Measurements from ENCODE around the gene OR2H1. TPM values are rescaled to one million over a fixed set of nuclear protein-coding genes. Genes with fewer than 3 reads are reported as not detected.

Gene OR2H1
- total RNA-seq (2022; extraction: Qiagen RNA extraction; ENCODE audit: low read depth), result not detected in 5 replicates

DNA sequence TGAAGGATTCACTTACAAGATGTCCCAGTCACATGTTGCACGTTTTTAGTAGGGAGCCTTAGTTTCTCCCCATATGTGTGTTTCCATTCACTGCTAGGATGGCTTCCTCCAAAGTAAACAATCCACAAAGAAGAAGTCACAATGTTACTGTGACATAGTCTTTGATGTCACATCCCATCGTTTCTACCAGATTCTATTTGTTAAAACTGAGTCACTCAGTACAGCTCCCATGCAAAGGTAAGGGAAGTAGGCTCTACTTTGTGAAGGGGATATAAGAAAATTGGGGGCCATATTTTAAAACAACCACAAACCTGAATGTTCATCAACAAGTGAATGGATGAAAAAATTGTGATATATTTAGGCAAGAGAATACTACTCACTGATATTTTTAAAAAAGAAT is at the start of gene OR2H1, which contains the start of gene OR11A1:
OR2H1 (plus strand) TSS at position 185 of the 400 bp plus-strand sequence. CDS start 4,615 bp downstream, outside the sequence.
OR11A1 (minus strand) TSS at position 101 of the 400 bp plus-strand sequence. CDS start 29,430 bp downstream, outside the sequence.

DNA sequence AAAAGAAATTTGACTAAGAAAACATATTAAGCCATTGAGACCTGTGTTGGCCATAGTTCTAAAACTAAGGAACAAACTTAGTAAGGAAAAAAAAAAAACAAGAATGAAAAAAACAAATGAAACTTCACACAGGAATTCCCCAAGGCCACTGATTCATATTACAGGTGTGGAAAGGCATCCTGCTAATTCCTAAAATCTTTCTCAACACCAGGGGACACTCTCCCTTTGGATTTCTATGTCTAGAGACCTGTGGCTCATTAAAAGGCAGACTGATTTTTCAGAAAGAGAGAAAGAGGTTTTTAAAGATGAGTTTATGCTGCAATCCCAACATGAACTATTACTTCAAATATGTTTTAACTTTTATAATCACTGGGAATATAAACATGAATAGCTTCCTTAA is 42.4 kb upstream of the OR2H1 start, which contains the start of gene OR12D1:
OR12D1 (plus strand) TSS at position 341 of the 400 bp plus-strand sequence.

DNA sequence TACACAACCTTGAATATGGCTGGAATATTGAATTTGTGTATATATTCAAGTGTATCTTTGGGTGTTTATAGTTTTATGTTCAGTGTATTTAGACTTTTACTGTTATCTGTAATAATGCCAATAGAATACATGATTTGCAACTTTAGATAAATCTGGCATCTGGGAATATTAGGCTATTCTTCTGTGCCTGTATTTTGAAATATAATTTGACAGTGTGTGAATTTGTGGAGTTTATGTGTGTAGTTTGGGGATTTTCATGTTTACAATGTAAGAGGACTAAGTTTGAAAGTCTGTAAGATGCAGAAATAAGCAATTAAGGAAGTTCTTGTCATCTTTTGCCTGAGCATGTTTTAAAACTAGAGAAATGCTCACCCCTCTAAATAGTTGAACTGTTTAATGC is 17.9 kb upstream of the OR2H1 start, which contains the start of gene OR10C1:
OR10C1 (plus strand) TSS at position 301 of the 400 bp plus-strand sequence. CDS start 710 bp downstream, outside the sequence.

DNA sequence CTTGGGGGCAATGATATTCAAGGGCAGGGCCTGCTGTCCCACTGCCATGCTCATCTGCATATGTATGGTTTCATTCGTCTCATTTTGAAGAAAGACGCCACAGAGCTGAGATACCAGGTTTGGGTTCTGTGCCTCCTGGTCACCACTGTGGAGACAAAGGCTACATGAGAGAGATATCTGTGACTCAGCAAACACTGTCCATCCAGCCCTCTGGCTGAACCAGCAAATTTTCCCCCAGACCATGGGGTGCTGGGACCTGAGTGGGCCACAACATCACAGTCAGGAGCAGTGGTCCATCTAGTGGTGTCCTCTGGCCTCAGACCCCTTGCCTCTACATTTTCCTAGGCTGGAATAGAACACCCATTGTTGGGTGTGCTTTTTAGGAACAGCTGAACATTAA is 30.7 kb downstream of the OR2H1 start, which contains the start of gene MAS1L:
MAS1L (minus strand) TSS at position 297 of the 400 bp plus-strand sequence; CDS start at position 243, 54 bp downstream.

Other genes with a start within 250 kb of the OR2H1 start
- gene OR14J1, start 155.5 kb upstream of the OR2H1 start, total RNA-seq (2022; extraction: Qiagen RNA extraction; ENCODE audit: low read depth), result not detected in 5 replicates
- gene OR5V1, start 88.3 kb upstream of the OR2H1 start, total RNA-seq (2022; extraction: Qiagen RNA extraction; ENCODE audit: low read depth), result not detected in 5 replicates
- not detected in 5 replicates for gene OR12D3, start 81.9 kb upstream of the OR2H1 start, total RNA-seq (2022; extraction: Qiagen RNA extraction; ENCODE audit: low read depth)
- gene OR12D2, start 61.5 kb upstream of the OR2H1 start, total RNA-seq (2022; extraction: Qiagen RNA extraction; ENCODE audit: low read depth), result not detected in 5 replicates
- gene OR12D1, start 42.2 kb upstream of the OR2H1 start, total RNA-seq (2022; extraction: Qiagen RNA extraction; ENCODE audit: low read depth), result not detected in 5 replicates
- not detected in 5 replicates for gene OR10C1, start 17.8 kb upstream of the OR2H1 start, total RNA-seq (2022; extraction: Qiagen RNA extraction; ENCODE audit: low read depth)
- gene OR11A1, start 84 bp upstream of the OR2H1 start, total RNA-seq (2022; extraction: Qiagen RNA extraction; ENCODE audit: low read depth), result not detected in 5 replicates
- gene MAS1L, start 30.8 kb downstream of the OR2H1 start, total RNA-seq (2022; extraction: Qiagen RNA extraction; ENCODE audit: low read depth), result not detected in 5 replicates
- gene UBD, start 102.6 kb downstream of the OR2H1 start, total RNA-seq (2022; extraction: Qiagen RNA extraction; ENCODE audit: low read depth), result 0.51 to 1.2 TPM (median 0.61 TPM) in 5 replicates
- not detected in 5 replicates for gene OR2H2, start 128.0 kb downstream of the OR2H1 start, total RNA-seq (2022; extraction: Qiagen RNA extraction; ENCODE audit: low read depth)
- 3.4 to 6.8 TPM (median 5.0 TPM) in 5 replicates for gene GABBR1, start 176.0 kb downstream of the OR2H1 start, total RNA-seq (2022; extraction: Qiagen RNA extraction; ENCODE audit: low read depth)
- gene MOG, start 199.9 kb downstream of the OR2H1 start, total RNA-seq (2022; extraction: Qiagen RNA extraction; ENCODE audit: low read depth), result not detected in 5 replicates
- gene ZFP57, start 224.0 kb downstream of the OR2H1 start, total RNA-seq (2022; extraction: Qiagen RNA extraction; ENCODE audit: low read depth), result not detected in 5 replicates